Occipital lobe (tissue), 2 donors: Measurements from ENCODE around the gene KIF23. TPM values are rescaled to one million over a fixed set of nuclear protein-coding genes. Genes with fewer than 3 reads are reported as not detected.
A peak's percentile ranks its signal among the peaks of the same experiment; 100 is the strongest.
"Not testable (repeated sequence)": the region's sequence is repeated elsewhere in the genome, so short reads cannot be mapped to it uniquely, and the experiment has no call there.

ENCODE experiments used
- DNase-seq: peaks from one replicate; lab custom pipeline; 2025; lab: John Stamatoyannopoulos, UW
- total RNA-seq: library from RNA; depleted of rRNA; stranded (reverse); fragments of >200 nt; gene quantifications from one replicate; pipeline ENCODE4 v1.2.3, GENCODE V29; 2014

KIF23 gene
- total RNA-seq, 1 donor from 2014 or later, result 4.7 TPM

- no peak for DNase-seq
Observed at GRCh38 chr15:69434679-69435078, 20.5 kb downstream of the KIF23 start.

- DNase-seq, result no peak
Observed at GRCh38 chr15:69435985-69436384, 21.8 kb downstream of the KIF23 start.

- no peak for DNase-seq
Observed at GRCh38 chr15:69436951-69437350, 22.8 kb downstream of the KIF23 start.

- DNase-seq, result no peak
Observed at GRCh38 chr15:69439623-69440022, 25.5 kb downstream of the KIF23 start.

GRCh38 chr15:69443032-69443611, 29.0 kb downstream of the KIF23 start:
- DNase-seq, result no peak

GRCh38 chr15:69444686-69445085, 30.5 kb downstream of the KIF23 start:
- no peak for DNase-seq

- DNase-seq, result no peak
Observed at GRCh38 chr15:69446953-69447352, 32.8 kb downstream of the KIF23 start.

GRCh38 chr15:69450221-69450620, 36.1 kb downstream of the KIF23 start:
- not testable (repeated sequence) for DNase-seq

GRCh38 chr15:69450968-69451695, 37.0 kb downstream of the KIF23 start:
- DNase-seq, result no peak

- no peak for DNase-seq
Observed at GRCh38 chr15:69451951-69452691, 38.0 kb downstream of the KIF23 start.

- peak; percentile 95 for DNase-seq
Observed at GRCh38 chr15:69452692-69453521, 38.8 kb downstream of the KIF23 start, which contains the start of gene RPLP1. TSS of gene RPLP1 (plus strand) at chr15:69452818. CDS start at chr15:69452949, 131 bp downstream.

- no peak for DNase-seq
Observed at GRCh38 chr15:69454953-69455352, 40.8 kb downstream of the KIF23 start.

- no peak for DNase-seq
Observed at GRCh38 chr15:69456208-69457166, 42.3 kb downstream of the KIF23 start.

- no peak for DNase-seq
Observed at GRCh38 chr15:69457304-69458280, 43.4 kb downstream of the KIF23 start.

- DNase-seq, result no peak
Observed at GRCh38 chr15:69459066-69459465, 44.9 kb downstream of the KIF23 start.

- DNase-seq, result no peak
Observed at GRCh38 chr15:69460481-69460880, 46.3 kb downstream of the KIF23 start.

GRCh38 chr15:69462030-69462492, 47.9 kb downstream of the KIF23 start:
- DNase-seq, result no peak

- peak; percentile 90 for DNase-seq
Observed at GRCh38 chr15:69462493-69463181, 48.5 kb downstream of the KIF23 start.
